Activated CD8-positive, alpha-beta memory T cell treated with anti-CD3 and anti-CD28 coated beads for 24 hours (primary cell): Measurements from ENCODE around the gene IRF5.
"Not testable (repeated sequence)": the region's sequence is repeated elsewhere in the genome, so short reads cannot be mapped to it uniquely, and the experiment has no call there.

Experiments
- DNase-seq: peaks from one replicate; pipeline ENCODE4 v3.0.0-alpha.2; 2020

The IRF5 gene

DNA sequence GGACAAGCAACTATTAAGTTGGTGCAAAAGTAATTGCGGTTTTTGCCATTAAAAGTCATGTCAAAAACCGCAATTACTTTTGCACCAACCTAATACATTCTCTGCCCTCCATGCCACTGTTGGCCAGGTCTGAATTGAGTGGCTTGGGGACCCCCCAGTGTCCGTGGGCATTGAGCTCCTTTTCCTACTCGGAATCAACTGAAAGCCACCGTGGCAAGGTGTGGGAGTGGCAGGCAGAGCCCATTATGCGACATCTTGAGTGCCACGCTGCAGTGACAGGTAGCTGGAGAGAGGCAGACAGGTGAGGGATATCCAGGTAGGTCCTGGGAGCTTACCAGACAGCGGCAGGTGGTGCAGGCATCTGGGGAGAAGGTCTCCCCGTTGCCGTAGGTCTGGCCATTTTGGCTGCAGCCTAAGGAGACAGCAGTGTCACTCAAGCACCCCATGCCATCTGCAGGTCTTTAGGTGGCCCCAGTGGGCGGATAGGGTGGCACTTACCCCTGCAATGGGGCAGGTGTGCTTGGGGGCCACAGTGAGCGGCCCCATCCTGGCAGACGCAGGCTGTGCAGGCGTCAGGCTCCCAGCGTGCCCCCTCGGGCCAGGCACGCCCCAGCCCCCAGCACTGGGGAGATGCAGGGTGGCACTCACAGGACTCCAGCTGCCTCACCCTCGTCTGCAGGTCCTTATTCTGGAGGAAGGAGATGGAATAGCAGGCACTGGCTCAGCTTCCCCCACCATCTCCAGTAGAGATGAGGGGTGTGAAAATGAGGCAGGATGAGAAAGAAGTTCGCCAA is 30.8 kb upstream of the IRF5 start:
- no peak for DNase-seq

DNA sequence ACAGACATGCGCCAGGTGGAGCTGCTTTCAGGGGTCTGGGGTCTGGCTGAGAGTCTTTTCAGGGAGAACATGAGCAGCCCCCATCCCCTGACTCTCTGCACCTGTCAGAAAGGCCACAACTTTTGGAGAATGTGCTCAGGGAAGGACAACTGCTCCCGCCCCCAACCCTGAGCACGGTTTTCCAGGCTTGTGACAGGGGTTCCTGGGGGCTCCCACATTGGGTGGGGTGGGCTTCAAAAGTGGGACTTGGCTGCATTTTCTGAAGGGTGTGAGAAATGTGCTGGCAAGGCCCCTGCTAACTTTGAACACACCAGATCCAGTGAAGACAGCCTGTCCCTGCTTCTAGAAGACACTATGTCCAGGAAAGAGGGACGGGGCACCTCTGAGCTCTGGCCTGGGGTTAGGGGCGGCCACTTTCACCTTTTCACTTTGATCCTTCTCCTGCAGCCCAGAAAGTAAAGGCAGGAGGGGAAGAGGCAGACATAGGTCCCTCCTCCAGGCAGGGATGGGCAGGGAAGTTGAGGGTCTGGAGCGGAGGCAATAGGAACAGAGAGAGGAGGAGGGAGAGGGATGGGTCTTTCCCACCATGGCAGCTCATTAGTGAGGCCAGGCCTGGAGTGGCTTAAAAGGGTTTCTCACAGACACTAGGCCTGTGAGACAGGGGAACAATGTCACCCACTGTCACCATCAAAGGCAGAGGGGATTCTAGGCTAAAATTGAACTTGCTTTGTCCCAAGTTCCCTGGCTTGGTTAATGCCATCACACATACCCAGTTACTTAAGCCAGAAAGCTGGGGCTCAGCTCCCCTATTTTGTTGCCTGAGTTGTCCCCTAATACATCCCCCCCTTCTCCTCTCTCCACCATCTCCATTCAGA is 28.7 kb upstream of the IRF5 start:
- no peak for DNase-seq

DNA sequence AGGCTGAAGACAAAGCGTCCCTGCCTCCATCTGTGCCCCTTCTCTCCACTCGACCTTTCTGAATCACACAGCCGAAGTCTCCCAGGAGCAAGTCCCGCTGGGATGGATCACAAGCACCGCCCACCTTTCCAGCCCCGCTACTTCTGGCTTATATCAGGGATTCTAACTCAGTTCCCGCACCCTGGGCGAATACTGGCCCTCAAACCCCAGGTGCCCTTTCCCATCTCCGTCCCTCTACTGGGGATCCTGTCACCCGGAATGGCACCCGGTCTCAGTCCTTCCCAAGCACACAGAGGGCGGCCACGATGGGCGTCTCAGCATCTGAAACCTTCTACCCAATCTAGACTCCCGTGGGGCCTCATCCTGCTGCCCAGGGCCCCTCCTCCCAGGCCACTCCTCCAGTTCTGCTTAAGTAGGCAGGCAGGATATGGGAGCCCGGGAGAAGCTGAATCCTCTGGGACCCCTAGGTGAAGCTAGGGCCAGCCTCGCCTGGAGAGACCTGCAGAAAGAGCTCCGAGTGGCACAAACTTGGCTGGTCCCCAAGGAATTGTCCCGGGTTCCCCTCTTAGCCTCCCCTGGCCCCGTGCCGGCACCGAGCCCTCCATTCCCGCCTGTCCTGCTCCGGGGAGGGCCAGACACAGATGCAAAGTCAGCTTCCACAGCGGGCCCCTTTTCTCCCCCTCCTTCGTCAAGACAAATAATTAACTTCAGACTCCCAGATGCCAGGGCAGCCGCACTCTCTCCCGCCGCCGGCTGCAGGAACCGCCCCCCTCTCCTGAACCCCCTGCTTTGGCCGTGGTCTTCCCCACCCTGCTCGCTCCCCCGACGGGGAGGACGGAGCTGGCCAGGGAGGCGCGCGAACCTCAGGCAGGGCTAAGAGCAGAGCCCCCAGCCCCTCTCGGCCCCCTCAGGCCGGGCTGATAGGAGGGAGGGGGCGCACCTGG is 27.8 kb upstream of the IRF5 start:
- no peak for DNase-seq

DNA sequence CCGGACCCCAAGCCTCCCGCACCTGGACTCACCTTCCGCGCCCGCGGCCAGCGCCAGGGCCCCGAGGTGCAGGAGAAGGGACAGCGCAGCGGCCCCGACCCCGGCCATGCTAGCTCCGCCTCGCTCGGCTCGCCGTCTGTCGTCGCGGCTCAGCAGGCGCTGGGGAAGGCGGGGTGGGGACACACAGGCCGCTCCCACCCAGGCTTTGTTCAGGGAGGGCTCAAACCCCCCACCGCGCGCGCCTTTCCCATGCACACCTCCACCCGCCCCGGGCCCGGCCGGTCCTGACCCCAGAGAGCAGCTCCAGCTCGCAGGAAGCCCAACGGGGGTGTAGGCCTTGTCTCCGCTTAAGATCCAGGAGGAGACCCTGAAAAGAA is 27.2 kb upstream of the IRF5 start, which contains the start of gene KCP:
TSS of gene KCP (minus strand) at position 141 of the 377 bp plus-strand sequence. CDS start at position 108, 33 bp downstream.
- no peak for DNase-seq

DNA sequence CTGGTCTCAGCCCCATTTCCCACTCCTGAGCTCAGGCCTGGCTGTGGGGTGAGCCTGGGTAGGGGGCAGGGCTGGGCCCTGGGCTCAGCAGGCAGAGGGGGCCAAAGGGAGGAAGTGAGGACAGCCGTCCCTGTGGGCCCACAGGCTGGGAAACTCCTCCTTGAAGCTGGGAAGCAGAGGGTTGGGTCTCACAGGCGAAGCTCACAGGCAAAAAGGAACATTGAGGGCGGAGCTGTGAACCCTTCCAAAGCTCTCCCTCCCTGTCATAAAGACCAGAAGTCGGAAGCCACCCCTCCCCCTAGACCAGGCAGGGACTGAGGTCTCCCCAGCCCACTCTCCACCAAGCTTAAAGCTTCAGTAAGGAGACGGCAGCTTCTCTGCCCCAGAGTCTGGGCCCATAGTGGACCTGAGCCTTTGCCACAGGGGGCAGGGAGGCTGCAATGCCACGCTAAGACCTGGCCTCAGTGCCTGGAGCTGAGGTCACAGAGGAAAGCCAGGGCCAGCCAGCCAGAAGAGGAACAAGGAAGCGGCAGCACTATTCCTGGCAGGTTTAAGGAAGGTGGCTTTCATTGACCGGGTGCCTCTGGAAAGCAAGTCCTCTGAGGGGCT is 26.2 kb upstream of the IRF5 start:
- no peak for DNase-seq

DNA sequence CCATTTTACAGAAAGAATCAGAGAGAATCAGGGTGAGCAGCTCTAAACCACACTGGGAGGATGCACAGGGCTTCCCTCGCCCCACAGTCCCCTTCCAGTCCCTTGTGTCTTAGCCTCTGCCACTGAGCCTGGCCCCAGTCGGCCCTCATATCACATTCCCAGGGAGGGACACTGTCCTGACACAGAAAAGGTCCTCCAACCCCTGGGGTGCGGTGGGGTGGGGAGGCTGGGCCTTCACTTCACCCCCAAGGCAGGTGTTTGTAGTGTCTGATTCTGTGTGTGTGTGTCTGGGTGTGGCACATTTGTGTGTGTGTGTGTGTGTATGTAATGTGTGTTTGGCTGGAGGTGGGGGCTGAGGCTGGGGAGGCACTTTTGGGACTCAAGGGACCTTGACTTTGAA is 25.4 kb upstream of the IRF5 start:
- no peak for DNase-seq

DNA sequence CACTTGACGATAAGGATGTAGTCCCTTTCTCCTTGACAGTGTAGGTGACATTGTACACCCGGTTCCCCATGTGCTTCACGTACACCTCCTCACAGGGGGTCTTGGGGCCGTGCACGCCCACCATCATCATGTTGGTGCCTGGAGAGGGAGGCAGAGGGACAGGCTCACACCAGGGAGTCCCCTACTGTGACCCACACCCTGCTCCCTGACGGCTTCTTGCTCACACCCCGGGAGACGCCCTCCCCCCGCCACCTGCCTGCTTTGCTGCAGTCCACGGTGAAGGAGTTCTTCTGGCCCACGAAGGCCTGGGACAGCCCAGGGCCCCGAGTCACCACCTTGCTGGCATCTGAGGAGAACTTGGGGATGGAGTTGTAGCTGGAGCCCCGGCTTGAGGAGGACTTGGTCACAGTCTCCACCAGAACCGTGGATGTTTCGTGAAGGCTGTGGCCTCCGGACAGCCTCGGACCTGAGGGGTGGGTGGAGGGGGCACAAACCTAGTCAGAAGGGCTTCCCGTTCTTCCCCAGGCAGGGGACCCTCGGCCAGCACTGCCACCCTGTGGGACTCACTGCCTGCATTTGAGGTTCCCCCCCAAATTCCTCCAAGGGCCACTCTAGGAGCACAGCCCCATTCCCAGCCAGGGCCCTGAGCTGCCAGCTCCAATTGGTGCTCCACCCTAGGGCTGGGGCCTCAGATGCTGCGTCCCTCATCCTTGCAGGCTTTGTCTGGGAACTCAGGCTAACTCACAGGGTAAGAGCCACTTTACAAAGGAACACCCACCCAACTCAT is 24.8 kb upstream of the IRF5 start:
- not testable (repeated sequence) for DNase-seq

DNA sequence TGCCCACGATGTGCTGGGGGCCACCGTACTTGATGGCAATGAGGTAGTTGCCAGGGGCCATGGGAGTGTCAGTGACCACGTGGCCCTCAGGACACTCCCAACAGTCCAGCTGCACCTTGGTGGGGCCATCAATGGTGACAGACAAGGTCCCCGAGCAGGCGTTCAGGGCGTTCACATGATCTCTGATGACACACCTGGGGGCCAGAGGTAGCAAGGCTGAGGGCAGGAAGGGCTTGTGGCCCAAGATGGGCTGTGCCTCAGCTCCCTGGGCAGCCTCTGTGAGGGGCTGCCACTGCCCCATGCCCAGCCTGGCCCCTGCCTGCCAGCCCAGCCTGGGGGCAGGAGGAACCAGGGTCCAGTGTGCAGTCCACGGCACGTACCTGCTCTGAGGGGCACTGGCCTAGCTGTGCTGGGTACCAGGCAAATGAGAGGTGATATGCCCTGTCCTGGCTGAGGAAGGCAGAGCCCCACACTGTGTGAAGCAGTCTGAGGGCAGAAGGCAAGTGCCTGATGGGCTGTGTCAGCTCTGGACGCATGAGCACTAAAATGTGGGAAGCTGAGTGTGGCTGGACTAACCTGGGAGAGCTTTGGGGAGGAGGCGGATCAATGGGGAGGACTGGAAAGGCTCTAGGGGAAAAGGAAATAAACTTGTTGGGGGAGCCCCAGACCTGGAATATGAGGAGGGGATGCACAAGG is 23.7 kb upstream of the IRF5 start:
- DNase-seq: no peak

DNA sequence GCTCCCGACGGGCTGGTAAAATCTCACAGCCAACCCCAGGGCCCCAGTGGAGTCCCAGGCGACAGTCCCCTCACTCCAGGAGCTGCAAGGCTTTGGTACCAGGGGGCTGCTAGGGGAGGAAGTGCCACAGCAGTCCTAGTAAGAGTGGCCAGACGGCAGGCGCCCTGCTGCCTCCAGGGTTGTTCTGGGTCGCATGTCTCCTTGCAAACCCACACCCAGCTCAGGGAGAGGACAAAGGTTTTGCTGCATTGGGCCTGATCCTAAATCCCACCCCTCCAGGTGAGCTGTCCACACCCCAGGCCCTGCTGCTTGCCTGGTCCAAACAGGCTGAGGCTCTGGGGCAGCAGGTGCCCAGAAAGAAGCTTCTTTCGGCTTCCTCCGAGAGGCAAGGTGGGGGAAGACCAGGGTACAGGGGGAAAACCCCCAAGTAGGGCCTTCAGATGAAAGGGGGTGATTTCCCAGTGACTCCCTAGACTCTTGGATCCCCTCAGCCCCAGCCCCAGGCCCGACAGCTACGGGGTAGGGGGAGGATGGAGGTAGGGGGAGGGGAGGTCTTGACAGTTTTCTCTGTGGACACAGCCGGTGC is 23.1 kb upstream of the IRF5 start:
- DNase-seq: no peak

DNA sequence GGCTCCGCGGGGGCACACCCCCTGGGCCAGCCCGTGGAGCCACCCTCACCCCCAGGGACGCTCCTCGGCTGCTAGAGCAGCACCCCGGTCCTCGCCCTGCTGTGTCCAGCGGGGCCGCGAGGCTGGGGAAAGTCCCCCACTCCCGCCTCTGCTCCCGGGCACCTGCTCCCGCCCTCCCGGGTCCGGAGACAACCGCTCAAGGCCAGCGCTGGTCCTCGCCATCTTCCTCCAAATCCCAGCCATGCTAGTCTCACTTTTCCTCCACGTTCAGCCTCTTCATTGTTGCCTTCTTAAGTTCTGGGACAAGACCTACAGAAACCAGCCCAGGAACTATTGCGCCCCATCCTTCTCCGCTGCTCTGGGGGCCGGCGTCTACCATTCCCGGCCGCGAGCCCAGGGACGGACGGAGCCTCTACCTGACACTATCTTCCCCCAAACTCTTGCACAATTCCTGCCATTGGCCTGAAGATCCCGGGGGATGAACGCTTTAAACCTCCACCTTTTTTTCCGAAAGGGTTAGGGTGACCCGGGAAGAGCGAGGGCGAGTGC is 22.4 kb upstream of the IRF5 start:
- DNase-seq: no peak

DNA sequence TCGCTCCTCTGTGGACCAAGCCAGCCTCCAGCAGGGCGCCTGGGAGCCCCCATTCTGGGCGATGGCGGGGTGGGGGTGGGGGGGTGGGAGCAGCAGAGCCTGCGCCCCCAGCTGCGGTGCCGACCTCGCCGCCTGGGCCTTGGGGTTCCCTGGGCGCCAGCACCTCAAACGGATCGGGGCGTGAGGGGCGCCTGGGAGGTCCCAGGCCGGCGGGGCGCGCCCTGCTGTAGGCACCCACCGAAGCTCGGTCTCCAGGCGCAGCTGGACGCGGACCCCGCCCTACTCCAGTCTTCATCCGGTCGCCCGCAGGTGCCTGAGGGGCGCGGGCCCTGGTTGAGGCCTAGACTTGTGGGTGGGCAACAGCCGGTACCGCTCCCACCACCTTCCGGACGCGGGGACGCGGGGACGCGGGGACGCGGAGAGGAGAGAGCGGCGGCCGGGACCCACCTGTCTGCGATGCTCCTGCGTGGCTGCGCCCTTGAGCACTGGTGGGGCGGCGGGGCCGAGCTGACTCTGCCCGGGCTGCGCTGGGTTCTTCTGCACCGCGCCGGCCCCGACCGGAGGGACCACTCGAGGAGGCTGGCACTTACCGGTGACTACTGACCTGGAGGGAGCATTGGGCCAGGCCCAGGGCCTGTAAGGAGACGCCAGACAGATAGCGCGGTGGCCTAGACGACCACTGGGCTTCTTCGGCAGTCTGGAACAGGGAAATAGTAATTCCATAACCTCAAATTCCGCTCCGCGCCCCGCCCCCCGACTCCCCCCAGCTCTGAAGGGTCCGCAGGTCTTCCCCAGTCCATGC is 21.7 kb upstream of the IRF5 start:
- DNase-seq: no peak

DNA sequence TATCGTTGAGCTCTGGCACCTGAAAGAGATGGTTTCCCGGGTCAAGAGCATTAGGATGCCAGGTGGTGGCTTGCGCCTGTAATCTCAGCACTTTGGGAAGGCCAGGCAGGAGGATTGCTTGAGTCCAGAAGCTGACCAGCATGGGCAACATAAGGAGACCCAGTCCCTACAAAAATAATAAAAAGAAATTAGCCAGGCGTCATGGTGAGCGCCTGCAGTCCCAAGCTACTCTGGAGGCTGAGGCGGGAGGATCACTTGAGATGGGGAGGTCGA is 21.1 kb upstream of the IRF5 start:
- DNase-seq: no peak

DNA sequence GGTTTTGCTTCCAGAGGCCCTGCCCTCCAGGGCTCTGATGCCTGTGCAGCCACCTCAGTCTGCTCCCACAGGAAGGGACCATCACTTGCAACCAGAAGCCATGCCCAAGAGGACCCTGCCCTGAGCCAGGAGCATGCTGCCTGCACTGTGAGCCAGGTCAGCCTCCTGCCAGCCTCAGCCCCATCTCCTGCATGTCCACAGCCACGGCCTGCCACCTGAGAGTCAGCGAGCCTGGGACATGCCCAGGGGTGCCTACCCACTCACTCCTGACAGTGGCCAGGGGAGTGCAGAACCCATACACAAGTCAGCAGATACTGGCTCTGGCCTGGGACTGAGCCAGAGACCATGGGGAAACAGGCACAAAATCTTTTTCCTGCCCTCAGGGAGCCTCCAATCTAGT is 20.6 kb upstream of the IRF5 start:
- DNase-seq: no peak

DNA sequence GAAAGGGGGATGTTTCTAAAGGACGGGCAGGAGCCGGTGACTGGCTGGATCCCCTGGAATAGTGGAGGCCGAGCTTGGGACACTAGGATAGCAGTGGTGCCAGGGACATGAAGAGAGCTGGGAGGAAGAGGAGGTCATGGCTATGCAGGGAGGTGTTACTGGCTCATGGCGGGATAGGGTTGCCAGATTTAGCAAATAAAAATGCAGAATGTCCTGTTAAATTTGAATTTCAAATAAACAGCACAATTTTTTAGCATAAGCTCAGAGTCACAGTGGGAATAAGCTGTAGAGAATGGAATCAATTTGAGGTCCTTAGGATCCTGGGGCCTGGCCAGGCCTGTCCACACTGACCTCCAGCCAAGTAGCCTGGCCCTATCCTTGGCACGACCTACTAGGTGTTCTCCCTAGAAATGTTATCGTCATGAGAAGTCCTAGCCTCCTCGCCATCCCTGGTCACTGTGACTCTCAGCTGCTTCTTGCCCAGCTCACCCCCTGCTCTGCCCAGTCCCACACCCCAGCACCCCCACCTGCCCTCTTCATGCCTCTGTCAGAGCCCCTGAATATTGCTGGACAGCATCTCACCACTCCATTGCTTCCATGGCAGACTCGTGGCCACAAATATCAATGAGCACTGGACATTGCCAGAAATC is 19.6 kb upstream of the IRF5 start:
- no peak for DNase-seq

DNA sequence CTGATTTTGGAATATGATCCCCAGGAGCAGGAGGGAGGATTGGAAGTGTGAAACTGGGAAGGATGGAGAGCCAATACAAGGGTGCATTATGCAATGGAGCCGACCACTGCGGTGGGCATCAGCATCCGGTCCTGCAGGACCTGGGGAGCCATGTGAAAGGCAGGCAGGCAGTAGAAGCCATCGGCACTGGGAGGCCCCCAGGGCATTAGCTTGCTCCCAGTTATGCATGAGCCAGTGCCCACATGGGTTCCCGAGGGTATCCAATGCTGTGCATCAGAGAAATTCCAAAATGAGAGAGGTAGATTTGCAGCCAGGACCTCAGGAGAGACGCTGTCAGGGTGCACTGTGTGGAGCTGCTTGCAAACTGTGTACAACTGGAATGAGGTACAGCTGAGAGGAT is 18.5 kb upstream of the IRF5 start:
- DNase-seq: no peak

DNA sequence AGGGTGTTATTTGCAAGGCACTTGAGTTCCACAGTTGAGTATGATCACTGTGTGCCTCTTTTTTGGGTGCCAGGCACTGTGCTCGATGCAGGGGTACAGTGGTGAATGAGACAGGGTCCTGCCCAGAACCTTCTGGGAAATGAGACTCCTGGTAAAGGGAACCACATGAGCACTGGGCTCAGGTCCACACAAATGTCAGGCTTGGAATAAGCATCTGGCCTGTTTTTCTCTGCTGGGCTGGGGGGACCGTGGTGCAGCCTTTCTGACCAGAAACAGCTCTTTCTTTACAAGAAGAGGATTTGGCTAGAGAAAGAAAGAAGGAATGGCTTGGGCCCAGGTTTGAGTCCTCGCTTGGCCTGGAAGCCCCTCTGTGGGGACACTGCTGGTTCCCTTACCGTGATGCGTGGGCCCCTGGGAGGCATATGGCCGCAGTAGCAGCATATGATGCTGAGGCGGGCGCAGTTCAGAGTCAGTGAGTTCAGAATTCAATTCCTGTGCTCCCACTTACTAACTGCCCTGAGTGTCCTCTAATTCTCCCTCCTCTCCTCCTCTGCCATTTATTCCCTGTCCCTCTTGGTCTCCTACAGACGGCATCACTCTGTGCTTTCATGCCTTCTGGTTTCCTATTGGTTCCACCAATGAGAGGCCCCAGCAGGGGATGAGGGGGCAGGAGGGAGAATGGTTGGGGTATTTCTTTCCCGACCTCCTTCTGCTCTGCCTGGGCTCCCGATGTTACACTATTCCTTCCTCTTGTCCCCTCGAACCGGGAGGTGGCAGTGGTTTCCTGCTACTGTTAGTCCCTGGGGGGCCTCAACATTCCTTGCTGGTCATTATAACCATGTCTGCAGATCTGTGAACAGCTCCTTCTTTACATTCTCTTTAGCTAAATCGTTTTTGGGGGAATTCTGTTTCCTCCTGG is 17.6 kb upstream of the IRF5 start:
- DNase-seq: no peak

DNA sequence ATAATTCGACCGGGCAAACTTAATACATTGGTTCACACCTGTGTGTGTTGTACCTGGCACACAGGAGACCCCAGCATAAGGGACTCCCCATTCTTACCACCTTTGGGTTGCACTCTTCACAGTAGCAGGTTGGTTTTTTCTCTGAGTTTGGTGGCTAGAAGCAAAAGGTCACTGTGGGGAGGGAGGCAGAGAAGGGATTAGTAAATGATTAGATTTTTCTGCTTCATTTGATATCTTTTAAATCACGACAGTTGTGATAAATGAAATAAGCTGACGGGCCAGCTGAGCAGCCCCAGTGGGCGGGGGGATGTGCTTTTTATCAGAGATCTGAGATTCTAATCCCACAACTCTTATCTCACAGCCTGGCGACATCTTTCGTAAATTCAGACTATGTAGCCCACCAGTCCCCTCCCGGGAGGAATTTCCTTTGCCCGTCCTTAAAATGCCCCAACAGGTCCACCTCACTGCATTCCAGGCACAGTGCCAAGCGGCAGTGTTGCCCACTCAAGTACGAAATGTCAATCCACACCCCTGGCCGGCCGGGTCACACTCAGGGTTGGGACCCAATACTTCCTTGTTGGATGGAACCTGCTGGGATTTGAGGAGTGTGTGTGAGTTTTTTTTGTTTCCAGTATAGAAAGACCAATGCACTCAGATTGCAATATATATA is 16.7 kb upstream of the IRF5 start:
- no peak for DNase-seq
